Suprapubic skin (tissue), 4 donors: ENCODE results near the gene ZSCAN21. TPM values are rescaled to one million over a fixed set of nuclear protein-coding genes. Genes with fewer than 3 reads are reported as not detected.
A peak's percentile ranks its signal among the peaks of the same experiment; 100 is the strongest.

ENCODE experiments used
- DNase-seq, 2 donors: peaks; one replicate each; pipeline ENCODE4 v3.0.0-alpha.2; 2019; ENCODE audit warnings: low spot score in 2 of 2
- H3K27ac ChIP-seq: fragments of 200-600 bp; sonication (generic); one replicate; pipeline ENCODE4 v1.5.1; 2019
- H3K27me3 ChIP-seq: fragments of 200-600 bp; sonication (generic); one replicate; pipeline ENCODE4 v1.5.1; 2019
- H3K36me3 ChIP-seq: fragments of 200-600 bp; sonication (generic); one replicate; pipeline ENCODE4 v1.5.1; 2019
- H3K4me1 ChIP-seq: fragments of 200-600 bp; sonication (generic); one replicate; pipeline ENCODE4 v1.5.1; 2019
- H3K4me3 ChIP-seq: fragments of 200-600 bp; sonication (generic); one replicate; pipeline ENCODE4 v1.5.1; 2019; ENCODE audit warnings: mild to moderate bottlenecking
- H3K9me3 ChIP-seq: fragments of 200-600 bp; sonication (generic); one replicate; pipeline ENCODE4 v1.5.1; 2019
- EP300 ChIP-seq: sonication (generic); formaldehyde crosslinking; IDR thresholded peaks from one replicate; pipeline ENCODE4 v1.6.1; 2017; ENCODE audit warnings: antibody characterized with exemption
- POLR2A ChIP-seq, 2 donors: fragments of 450-650 bp; IDR thresholded peaks; one replicate each; pipeline ENCODE4 v1.6.1; 2017; ENCODE audit warnings: antibody characterized with exemption in 2 of 2, mild to moderate bottlenecking in 2 of 2, moderate library complexity in 2 of 2
- POLR2AphosphoS5 ChIP-seq, 3 donors: sonication (generic); formaldehyde crosslinking; IDR thresholded peaks; one replicate each; pipeline ENCODE4 v1.6.1; 2017; ENCODE audit warnings: antibody characterized with exemption in 3 of 3
- WGBS: methylation state at CpG from one replicate; pipeline ENCODE4 v1.1.5; 2018; 5-methylcytosine and 5-hydroxymethylcytosine counted together
- total RNA-seq, 4 donors: library from RNA; depleted of rRNA; stranded (reverse); fragments of >200 nt; gene quantifications; one replicate each; pipeline ENCODE4 v1.1.0, GENCODE V29; 2016
- TF ChIP-seq, protein P1 (sequence below), 2 donors: fragments of 200-600 bp in 1 of 2; fragments of 450-650 bp in 1 of 2; sonication (generic) in 1 of 2; IDR thresholded peaks; one replicate each; pipeline ENCODE4 v1.5.1; 2016 to 2019; ENCODE audit warnings: antibody characterized with exemption in 2 of 2, mild to moderate bottlenecking in 1 of 2, moderate library complexity in 1 of 2

Gene ZSCAN21
- total RNA-seq, 4 donors from 2014 or later, result 8.9 to 18.5 (median 10.2) TPM

DNA sequence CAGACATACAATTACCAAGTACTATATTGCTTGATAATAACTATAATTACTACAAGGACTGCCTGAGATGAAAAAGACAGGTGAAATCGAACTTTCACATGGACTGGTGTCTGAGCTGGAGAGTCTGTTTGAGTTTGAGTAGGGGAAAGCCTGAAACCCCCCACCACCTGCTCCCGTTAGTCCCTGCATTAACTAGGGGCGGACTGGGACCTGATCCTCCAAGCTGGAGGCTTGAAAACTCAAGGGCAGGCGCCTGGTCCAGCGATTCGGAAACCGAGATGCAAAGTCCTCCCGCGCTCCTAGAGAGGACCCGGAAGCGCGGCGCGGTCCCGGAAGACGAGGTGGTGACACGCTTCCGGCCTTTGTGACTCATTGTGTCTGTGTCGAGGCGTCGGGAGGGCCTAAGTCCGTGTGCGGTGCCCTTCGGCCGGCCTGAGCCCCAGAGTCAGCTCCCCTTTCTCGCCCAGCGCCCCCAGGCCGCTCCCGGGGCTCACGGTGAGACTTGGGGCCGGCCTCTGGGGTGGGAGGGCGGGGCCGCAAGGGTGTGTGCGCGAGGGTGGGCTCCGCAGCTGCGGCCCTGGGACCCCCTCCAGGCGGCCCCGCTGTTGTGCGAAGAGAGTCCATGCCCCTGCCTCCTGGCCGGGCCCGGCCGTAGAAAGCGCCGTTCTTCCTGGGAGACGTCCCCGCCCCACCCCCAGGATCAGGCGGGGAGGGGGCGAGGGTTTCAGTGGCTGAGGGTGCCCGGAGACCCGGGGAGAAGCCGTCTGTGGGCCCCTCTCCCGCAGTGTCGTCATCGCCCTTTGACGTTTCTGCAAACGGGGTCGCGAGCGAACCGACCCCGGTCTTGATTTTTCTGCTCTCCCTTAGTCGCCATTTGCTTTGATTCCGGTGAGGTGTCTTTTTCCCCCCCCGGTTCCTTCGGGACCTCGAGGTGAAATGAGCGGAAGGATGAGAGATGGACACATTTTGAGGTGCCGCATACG lies 34.1 kb upstream of the ZSCAN21 start, which contains the start of gene ZKSCAN1:
ZKSCAN1 (plus strand) TSS at position 365 of the 983 bp plus-strand sequence. CDS start 7,911 bp downstream, outside the sequence.
- H3K4me1 ChIP-seq, result peaks cover 66% of the 10 kb centered on the region
- peak within 1 kb of the TSS; percentile 97 for H3K27ac ChIP-seq
- TF ChIP-seq, protein P1, sequence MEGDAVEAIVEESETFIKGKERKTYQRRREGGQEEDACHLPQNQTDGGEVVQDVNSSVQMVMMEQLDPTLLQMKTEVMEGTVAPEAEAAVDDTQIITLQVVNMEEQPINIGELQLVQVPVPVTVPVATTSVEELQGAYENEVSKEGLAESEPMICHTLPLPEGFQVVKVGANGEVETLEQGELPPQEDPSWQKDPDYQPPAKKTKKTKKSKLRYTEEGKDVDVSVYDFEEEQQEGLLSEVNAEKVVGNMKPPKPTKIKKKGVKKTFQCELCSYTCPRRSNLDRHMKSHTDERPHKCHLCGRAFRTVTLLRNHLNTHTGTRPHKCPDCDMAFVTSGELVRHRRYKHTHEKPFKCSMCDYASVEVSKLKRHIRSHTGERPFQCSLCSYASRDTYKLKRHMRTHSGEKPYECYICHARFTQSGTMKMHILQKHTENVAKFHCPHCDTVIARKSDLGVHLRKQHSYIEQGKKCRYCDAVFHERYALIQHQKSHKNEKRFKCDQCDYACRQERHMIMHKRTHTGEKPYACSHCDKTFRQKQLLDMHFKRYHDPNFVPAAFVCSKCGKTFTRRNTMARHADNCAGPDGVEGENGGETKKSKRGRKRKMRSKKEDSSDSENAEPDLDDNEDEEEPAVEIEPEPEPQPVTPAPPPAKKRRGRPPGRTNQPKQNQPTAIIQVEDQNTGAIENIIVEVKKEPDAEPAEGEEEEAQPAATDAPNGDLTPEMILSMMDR (IDR thresholded peaks at IDR 0.05), result no peak
- TF ChIP-seq POLR2A (IDR thresholded peaks at IDR 0.05) (peak in 1 of 2 donors; percentile 73), EP300 (no peak), POLR2AphosphoS5 (IDR thresholded peaks at IDR 0.05) (peak; percentile 86 to 97 (median 91))
- H3K9me3 ChIP-seq, result no peaks in the 10 kb centered on the region
- peak; percentile 94 for DNase-seq
- 3% methylated on average over 30 of the region's 70 CpGs for WGBS
- H3K4me3 ChIP-seq, result peak within 1 kb of the TSS; percentile 80
- H3K27me3 ChIP-seq, result no peaks in the 10 kb centered on the region
- no peaks in the 10 kb centered on the region for H3K36me3 ChIP-seq

DNA sequence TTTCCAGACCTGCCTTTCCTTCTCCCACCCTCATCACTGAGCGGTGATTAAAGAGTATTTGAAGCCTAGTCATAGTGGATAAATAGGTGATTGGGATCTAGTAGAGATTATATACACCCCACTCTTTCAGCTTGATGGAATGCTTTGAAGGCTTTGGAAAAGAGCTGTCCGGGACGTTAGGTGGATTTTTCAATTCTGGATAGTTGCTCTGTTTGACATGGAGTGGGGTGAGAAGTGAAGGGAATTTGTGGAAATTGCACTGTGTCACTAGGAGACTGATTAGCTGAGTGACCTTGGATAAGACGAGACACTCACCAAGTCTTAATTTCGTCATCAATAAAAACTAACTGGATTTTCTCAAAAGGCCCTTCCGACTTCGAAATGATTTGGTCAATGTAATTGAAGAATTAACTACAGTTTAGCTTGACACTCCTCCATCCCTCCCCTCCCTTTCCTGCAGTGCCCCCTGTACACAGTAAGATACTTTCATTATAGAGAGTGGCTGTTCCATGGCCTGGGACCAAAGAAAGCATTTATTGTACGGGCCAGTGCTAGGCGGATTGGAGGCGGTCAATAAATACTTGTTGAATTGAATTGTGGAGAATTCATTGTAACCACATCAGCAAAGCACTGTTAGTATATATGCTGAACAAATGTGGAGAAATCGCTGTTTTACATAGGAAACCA lies 33.2 kb upstream of the ZSCAN21 start:
- Histone ChIP-seq H3K27me3 (no peaks in the 10 kb centered on the region), H3K27ac (peak overlapping the region; percentile 97), H3K36me3 (no peaks in the 10 kb centered on the region), H3K4me3 (peak overlapping the region; percentile 80), H3K4me1 (peaks cover 73% of the 10 kb centered on the region), H3K9me3 (no peaks in the 10 kb centered on the region)
- DNase-seq, result peak in 1 of 2 donors; percentile 49
- 21% methylated on average over 11 of the region's 11 CpGs for WGBS
- TF ChIP-seq POLR2AphosphoS5 (IDR thresholded peaks at IDR 0.05) (no peak), EP300 (no peak), POLR2A (IDR thresholded peaks at IDR 0.05) (no peak)
- TF ChIP-seq, protein P1 (IDR thresholded peaks at IDR 0.05), result no peak

DNA sequence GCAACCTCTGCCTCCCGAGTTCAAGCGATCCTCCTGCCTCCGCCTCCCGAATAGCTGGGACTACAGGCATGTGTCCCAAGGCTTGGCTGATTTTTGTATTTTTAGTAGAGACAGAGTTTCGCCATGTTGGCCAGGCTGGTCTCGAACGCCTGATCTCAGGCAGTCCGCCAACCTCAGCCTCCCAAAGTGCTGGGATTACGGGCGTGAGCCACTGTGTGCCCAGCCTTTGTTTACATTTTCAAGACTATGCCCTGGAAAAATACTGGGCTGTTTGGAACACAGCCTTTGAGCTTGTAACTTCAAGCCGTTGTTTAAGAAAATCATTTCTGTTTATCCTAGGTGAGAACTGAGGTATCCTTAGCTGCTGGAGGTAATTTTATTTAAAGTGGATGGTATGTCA lies 32.3 kb upstream of the ZSCAN21 start:
- WGBS, result 73% methylated on average over 11 of the region's 11 CpGs

DNA sequence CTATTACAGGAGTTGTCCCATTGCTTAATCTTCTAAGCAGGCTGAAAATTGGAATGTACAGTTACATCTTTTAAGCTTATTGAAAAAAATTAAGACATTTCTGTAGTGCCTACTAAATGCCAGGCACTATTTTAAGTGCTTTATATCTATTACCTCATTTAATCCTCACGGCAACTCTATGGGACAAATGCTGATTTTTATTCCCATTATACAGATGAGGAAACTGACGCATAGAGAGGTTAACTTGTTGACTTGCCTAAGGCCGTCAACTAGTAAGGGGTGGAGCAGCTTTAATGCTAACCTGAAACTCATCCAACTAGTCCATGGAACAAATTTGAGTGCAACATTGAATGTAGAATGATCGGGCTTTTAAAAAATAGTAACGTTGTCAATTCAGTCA lies 31.7 kb upstream of the ZSCAN21 start:
- Histone ChIP-seq H3K27me3 (no peaks in the 10 kb centered on the region), H3K36me3 (peaks cover 9% of the 10 kb centered on the region), H3K9me3 (no peaks in the 10 kb centered on the region), H3K4me3 (no peak overlapping the region), H3K4me1 (peaks cover 71% of the 10 kb centered on the region), H3K27ac (peak overlapping the region; percentile 97)
- WGBS, result 58% methylated on average over 5 of the region's 5 CpGs
- TF ChIP-seq POLR2AphosphoS5 (IDR thresholded peaks at IDR 0.05), result no peak
- no peak for TF ChIP-seq POLR2A (IDR thresholded peaks at IDR 0.05)
- TF ChIP-seq, protein P1 (IDR thresholded peaks at IDR 0.05), result no peak
- DNase-seq, result no peak

More for the DNA sequence above, 32.3 kb upstream of the ZSCAN21 start:
- peak in 1 of 2 donors; percentile 65 for DNase-seq
- H3K36me3 ChIP-seq, result peaks cover 6% of the 10 kb centered on the region
- no peaks in the 10 kb centered on the region for H3K9me3 ChIP-seq
- peak overlapping the region; percentile 80 for H3K4me3 ChIP-seq
- H3K4me1 ChIP-seq, result peaks cover 73% of the 10 kb centered on the region
- H3K27ac ChIP-seq, result peak overlapping the region; percentile 97
- no peaks in the 10 kb centered on the region for H3K27me3 ChIP-seq
- TF ChIP-seq, protein P1 (IDR thresholded peaks at IDR 0.05), result no peak
- TF ChIP-seq POLR2AphosphoS5 (IDR thresholded peaks at IDR 0.05), result no peak

DNA sequence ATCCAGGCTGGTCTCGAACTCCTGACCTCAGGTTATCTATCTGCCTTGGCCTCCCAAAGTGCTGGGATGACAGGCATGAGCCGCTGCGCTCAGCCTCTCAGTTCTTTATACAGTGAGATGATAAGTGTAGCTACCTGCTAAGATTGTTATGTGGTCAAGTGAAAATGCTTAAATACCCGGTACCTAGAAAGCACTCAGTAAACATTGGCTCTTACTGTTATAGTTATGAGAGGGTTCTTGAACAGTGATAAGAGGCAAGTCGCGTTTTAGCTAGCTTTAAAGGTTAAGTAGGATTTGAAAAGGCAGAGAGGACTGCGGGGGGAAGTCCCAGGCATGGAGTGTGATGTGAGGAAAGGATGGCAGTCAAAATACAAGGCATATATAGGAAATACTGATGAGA lies 29.7 kb upstream of the ZSCAN21 start:
- Histone ChIP-seq H3K36me3 (peaks cover 23% of the 10 kb centered on the region), H3K9me3 (no peaks in the 10 kb centered on the region), H3K4me1 (peaks cover 64% of the 10 kb centered on the region), H3K27ac (no peak overlapping the region), H3K4me3 (no peak overlapping the region), H3K27me3 (no peaks in the 10 kb centered on the region)
- DNase-seq, result no peak
- 83% methylated on average over 7 of the region's 7 CpGs for WGBS
- TF ChIP-seq EP300 (no peak), POLR2AphosphoS5 (IDR thresholded peaks at IDR 0.05) (no peak), POLR2A (IDR thresholded peaks at IDR 0.05) (no peak)
- TF ChIP-seq, protein P1 (IDR thresholded peaks at IDR 0.05), result no peak
